Panc1 (cell line): ENCODE measurements around the gene CTTNBP2.

Experiments used
- CTCF ChIP-seq: fragments of 450-650 bp; IDR thresholded peaks from 2 replicates; pipeline ENCODE4 v1.5.1; 2017; ENCODE audit warnings: mild to moderate bottlenecking
- POLR2AphosphoS5 ChIP-seq: IDR thresholded peaks from 2 replicates; pipeline ENCODE4 v1.6.1; 2012; ENCODE audit warnings: mild to moderate bottlenecking, low read depth, low read length, moderate library complexity
- REST ChIP-seq, 2 experiments: IDR thresholded peaks; 2 replicates each; pipeline ENCODE4 v1.6.1; 2011 to 2012; ENCODE audit warnings: low read depth in 2 of 2, control low read depth in 1 of 2, low read length in 1 of 2, mild to moderate bottlenecking in 1 of 2, moderate library complexity in 1 of 2; ENCODE audit not compliant: insufficient read depth in 1 of 2
- SIN3A ChIP-seq: IDR thresholded peaks from 2 replicates; pipeline ENCODE4 v1.6.1; 2012; ENCODE audit warnings: low read depth, mild to moderate bottlenecking, low read length, moderate library complexity, borderline replicate concordance; ENCODE audit not compliant: insufficient read depth

- no peak for TF ChIP-seq CTCF
- no peak for TF ChIP-seq SIN3A
- TF ChIP-seq POLR2AphosphoS5: no peak
- no peak for TF ChIP-seq REST (IDR thresholded peaks at IDR 0.05; ENCODE audit: insufficient read depth in 1 of 2, low read depth in 2 of 2, low read length in 1 of 2)
Measured at GRCh38 chr7:117781707-117782106, 91.5 kb downstream of the CTTNBP2 start.
